ENCODE results near the gene TDRD5.
A peak's percentile ranks its signal among the peaks of the same experiment; 100 is the strongest.

The TDRD5 gene

GRCh38 chr1:179549368-179549700, 42.3 kb upstream of the TDRD5 start:
- Histone ChIP-seq H3K27ac (ENCODE audit: poor library complexity, severe bottlenecking) (no peak overlapping the region), H3K4me3 (ENCODE audit: severe bottlenecking) (no peak overlapping the region), H3K27me3 (ENCODE audit: insufficient read depth, poor library complexity, severe bottlenecking) (no peaks in the 10 kb centered on the region), H3K9me3 (ENCODE audit: severe bottlenecking) (no peaks in the 10 kb centered on the region), H3K36me3 (ENCODE audit: low read depth) (no peaks in the 10 kb centered on the region), H3K4me1 (ENCODE audit: insufficient read depth, poor library complexity, severe bottlenecking) (no peaks in the 10 kb centered on the region)
- ATAC-seq (ENCODE audit: low read depth): no peak
- no peak for DNase-seq (ENCODE audit: low spot score)
- TF ChIP-seq CTCF (IDR thresholded peaks at IDR 0.05; ENCODE audit: poor library complexity, severe bottlenecking): no peak

- H3K36me3 ChIP-seq (ENCODE audit: low read depth): no peaks in the 10 kb centered on the region
- no peaks in the 10 kb centered on the region for H3K9me3 ChIP-seq (ENCODE audit: severe bottlenecking)
- no peak overlapping the region for H3K27ac ChIP-seq (ENCODE audit: poor library complexity, severe bottlenecking)
- no peaks in the 10 kb centered on the region for H3K27me3 ChIP-seq (ENCODE audit: insufficient read depth, poor library complexity, severe bottlenecking)
- DNase-seq (ENCODE audit: low spot score) (no peak), ATAC-seq (ENCODE audit: low read depth) (peak; percentile 90)
- H3K4me1 ChIP-seq (ENCODE audit: insufficient read depth, poor library complexity, severe bottlenecking): no peaks in the 10 kb centered on the region
- no peak overlapping the region for H3K4me3 ChIP-seq (ENCODE audit: severe bottlenecking)
- TF ChIP-seq CTCF (IDR thresholded peaks at IDR 0.05; ENCODE audit: poor library complexity, severe bottlenecking): no peak
Measured at GRCh38 chr1:179550746-179551682, 40.6 kb upstream of the TDRD5 start.

DNA sequence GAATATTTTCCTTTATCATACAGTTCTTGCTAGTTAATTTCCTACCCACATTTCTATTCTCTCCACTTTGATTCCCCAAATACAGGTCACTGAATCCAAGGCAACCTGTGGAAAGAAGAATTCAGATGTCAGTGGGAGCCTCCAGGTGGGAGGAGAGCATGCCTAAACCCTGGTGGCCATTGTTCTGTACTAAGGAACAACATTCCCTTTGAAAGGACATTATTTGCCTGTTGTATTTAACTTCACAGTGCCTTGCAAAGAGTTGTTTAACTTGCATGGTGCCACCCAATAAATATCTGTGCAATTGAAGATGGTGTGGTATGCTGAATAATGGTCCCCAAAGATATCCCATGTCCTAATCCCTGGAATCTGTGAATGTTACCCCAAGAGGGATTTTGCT, 37.2 kb upstream of the TDRD5 start:
- TF ChIP-seq CTCF (IDR thresholded peaks at IDR 0.05; ENCODE audit: poor library complexity, severe bottlenecking): no peak
- H3K27ac ChIP-seq (ENCODE audit: poor library complexity, severe bottlenecking): no peak overlapping the region
- H3K4me3 ChIP-seq (ENCODE audit: severe bottlenecking): no peak overlapping the region
- H3K36me3 ChIP-seq (ENCODE audit: low read depth): no peaks in the 10 kb centered on the region
- DNase-seq (ENCODE audit: low spot score): no peak
- H3K27me3 ChIP-seq (ENCODE audit: insufficient read depth, poor library complexity, severe bottlenecking): peaks cover 4% of the 10 kb centered on the region
- H3K4me1 ChIP-seq (ENCODE audit: insufficient read depth, poor library complexity, severe bottlenecking): no peaks in the 10 kb centered on the region
- no peak for ATAC-seq (ENCODE audit: low read depth)
- H3K9me3 ChIP-seq (ENCODE audit: severe bottlenecking): no peaks in the 10 kb centered on the region

GRCh38 chr1:179558078-179558477, 33.6 kb upstream of the TDRD5 start:
- no peaks in the 10 kb centered on the region for H3K4me1 ChIP-seq (ENCODE audit: insufficient read depth, poor library complexity, severe bottlenecking)
- DNase-seq (ENCODE audit: low spot score): no peak
- H3K36me3 ChIP-seq (ENCODE audit: low read depth): no peaks in the 10 kb centered on the region
- H3K4me3 ChIP-seq (ENCODE audit: severe bottlenecking): no peak overlapping the region
- ATAC-seq (ENCODE audit: low read depth): no peak
- H3K9me3 ChIP-seq (ENCODE audit: severe bottlenecking): no peaks in the 10 kb centered on the region
- no peak overlapping the region for H3K27ac ChIP-seq (ENCODE audit: poor library complexity, severe bottlenecking)
- no peak for TF ChIP-seq CTCF (IDR thresholded peaks at IDR 0.05; ENCODE audit: poor library complexity, severe bottlenecking)
- H3K27me3 ChIP-seq (ENCODE audit: insufficient read depth, poor library complexity, severe bottlenecking): peaks cover 4% of the 10 kb centered on the region

All from RWPE2 (cell line).